SK-N-SH treated with all-trans-retinoic acid at 6 μM for 48 hours (cell line): Measurements from ENCODE around the gene NTM.

Experiments used
- ATAC-seq: fragments of 200-7000 bp; cut with Tn5 transposase; 3 replicates; pipeline ENCODE4 v1.9.1; 2020; ENCODE audit warnings: mild to moderate bottlenecking, moderate library complexity
- BACH2 ChIP-seq: fragments of 250-450 bp; sonication (Bioruptor Pico); IDR thresholded peaks from 2 replicates; pipeline ENCODE4 v1.9.0; 2021; ENCODE audit warnings: mild to moderate bottlenecking, borderline replicate concordance
- CREB5 ChIP-seq: fragments of 250-450 bp; sonication (Bioruptor Pico); IDR thresholded peaks from 2 replicates; pipeline ENCODE4 v1.5.1; 2020; ENCODE audit warnings: low read depth, mild to moderate bottlenecking, moderate library complexity
- CSDC2 ChIP-seq: fragments of 250-450 bp; sonication (Bioruptor Pico); IDR thresholded peaks from 2 replicates; pipeline ENCODE4 v1.5.0; 2020; ENCODE audit warnings: mild to moderate bottlenecking, moderate library complexity
- GLIS3 ChIP-seq: fragments of 250-450 bp; sonication (Bioruptor Pico); IDR thresholded peaks from 2 replicates; pipeline ENCODE4 v1.5.0; 2020; ENCODE audit warnings: mild to moderate bottlenecking, moderate library complexity
- ISL1 ChIP-seq: fragments of 250-450 bp; sonication (Bioruptor Pico); IDR thresholded peaks from 2 replicates; pipeline ENCODE4 v2.1.2; 2022; ENCODE audit warnings: mild to moderate bottlenecking, moderate library complexity
- OSR1 ChIP-seq: fragments of 250-450 bp; sonication (Bioruptor Pico); IDR thresholded peaks from 2 replicates; pipeline ENCODE4 v1.8.0; 2022; ENCODE audit warnings: moderate library complexity, mild to moderate bottlenecking, inconsistent platforms
- PATZ1 ChIP-seq: fragments of 250-450 bp; sonication (Bioruptor Pico); IDR thresholded peaks from 2 replicates; pipeline ENCODE4 v1.8.0; 2020; ENCODE audit warnings: mild to moderate bottlenecking, moderate library complexity, borderline replicate concordance
- PPARA ChIP-seq: fragments of 250-450 bp; sonication (Bioruptor Pico); IDR thresholded peaks from 2 replicates; pipeline ENCODE4 v1.5.0; 2020; ENCODE audit warnings: mild to moderate bottlenecking, borderline replicate concordance
- RARB ChIP-seq: fragments of 250-450 bp; sonication (Bioruptor Pico); IDR thresholded peaks from 2 replicates; pipeline ENCODE4 v1.8.0; 2021; ENCODE audit warnings: mild to moderate bottlenecking, moderate library complexity
- SNAI2 ChIP-seq: fragments of 250-450 bp; sonication (Bioruptor Pico); IDR thresholded peaks from 2 replicates; pipeline ENCODE4 v1.5.0; 2020; ENCODE audit warnings: mild to moderate bottlenecking, moderate library complexity
- TCF4 ChIP-seq: fragments of 250-450 bp; sonication (Bioruptor Pico); IDR thresholded peaks from 2 replicates; pipeline ENCODE4 v1.8.0; 2021; ENCODE audit warnings: mild to moderate bottlenecking, moderate library complexity, borderline replicate concordance
- TOX ChIP-seq: fragments of 250-450 bp; sonication (Bioruptor Pico); IDR thresholded peaks from 2 replicates; pipeline ENCODE4 v1.8.0; 2021; ENCODE audit warnings: mild to moderate bottlenecking, moderate library complexity, borderline replicate concordance
- ZC3H10 ChIP-seq: fragments of 250-450 bp; sonication (Bioruptor Pico); IDR thresholded peaks from 2 replicates; pipeline ENCODE4 v1.5.1; 2021; ENCODE audit warnings: mild to moderate bottlenecking, moderate library complexity
- ZFP3 ChIP-seq: fragments of 250-450 bp; sonication (Bioruptor Pico); IDR thresholded peaks from 2 replicates; pipeline ENCODE4 v1.5.0; 2020; ENCODE audit warnings: mild to moderate bottlenecking, moderate library complexity
- ZFP30 ChIP-seq: fragments of 450-650 bp; formaldehyde crosslinking; IDR thresholded peaks from 2 replicates; pipeline ENCODE4 v1.5.0; 2022; ENCODE audit warnings: mild to moderate bottlenecking, moderate library complexity
- ZNF565 ChIP-seq: fragments of 450-650 bp; formaldehyde crosslinking; conservative IDR thresholded peaks from 2 replicates; pipeline ENCODE4 v1.5.0; 2020; ENCODE audit warnings: low read depth, mild to moderate bottlenecking, moderate library complexity
- ZNF8 ChIP-seq: fragments of 450-650 bp; formaldehyde crosslinking; IDR thresholded peaks from 2 replicates; pipeline ENCODE4 v1.5.0; 2020; ENCODE audit warnings: mild to moderate bottlenecking, moderate library complexity
- TF ChIP-seq, protein P1 (sequence below): fragments of 250-450 bp; sonication (Bioruptor Pico); IDR thresholded peaks from 2 replicates; pipeline ENCODE4 v1.5.0; 2020; ENCODE audit warnings: mild to moderate bottlenecking, moderate library complexity
- TF ChIP-seq, protein P2 (sequence below): fragments of 250-450 bp; sonication (Bioruptor Pico); IDR thresholded peaks from 2 replicates; pipeline ENCODE4 v1.8.0; 2021; ENCODE audit warnings: low read depth, mild to moderate bottlenecking, moderate library complexity, borderline replicate concordance
- TF ChIP-seq, protein P3 (sequence below): fragments of 250-450 bp; sonication (Bioruptor Pico); IDR thresholded peaks from 2 replicates; pipeline ENCODE4 v1.5.1; 2021; ENCODE audit warnings: mild to moderate bottlenecking, moderate library complexity

Gene NTM

GRCh38 chr11:131518305-131518838, 148.0 kb downstream of the NTM start:
- TF ChIP-seq PPARA (no peak), SNAI2 (CRISPR knock-in tag) (no peak), CREB5 (CRISPR knock-in tag) (no peak), PATZ1 (no peak), ZNF565 (CRISPR knock-in tag) (no peak), ZC3H10 (CRISPR knock-in tag) (no peak), CSDC2 (CRISPR knock-in tag) (no peak), TCF4 (CRISPR knock-in tag) (no peak), OSR1 (CRISPR knock-in tag) (no peak), RARB (CRISPR knock-in tag) (no peak)
- TF ChIP-seq, protein P1, sequence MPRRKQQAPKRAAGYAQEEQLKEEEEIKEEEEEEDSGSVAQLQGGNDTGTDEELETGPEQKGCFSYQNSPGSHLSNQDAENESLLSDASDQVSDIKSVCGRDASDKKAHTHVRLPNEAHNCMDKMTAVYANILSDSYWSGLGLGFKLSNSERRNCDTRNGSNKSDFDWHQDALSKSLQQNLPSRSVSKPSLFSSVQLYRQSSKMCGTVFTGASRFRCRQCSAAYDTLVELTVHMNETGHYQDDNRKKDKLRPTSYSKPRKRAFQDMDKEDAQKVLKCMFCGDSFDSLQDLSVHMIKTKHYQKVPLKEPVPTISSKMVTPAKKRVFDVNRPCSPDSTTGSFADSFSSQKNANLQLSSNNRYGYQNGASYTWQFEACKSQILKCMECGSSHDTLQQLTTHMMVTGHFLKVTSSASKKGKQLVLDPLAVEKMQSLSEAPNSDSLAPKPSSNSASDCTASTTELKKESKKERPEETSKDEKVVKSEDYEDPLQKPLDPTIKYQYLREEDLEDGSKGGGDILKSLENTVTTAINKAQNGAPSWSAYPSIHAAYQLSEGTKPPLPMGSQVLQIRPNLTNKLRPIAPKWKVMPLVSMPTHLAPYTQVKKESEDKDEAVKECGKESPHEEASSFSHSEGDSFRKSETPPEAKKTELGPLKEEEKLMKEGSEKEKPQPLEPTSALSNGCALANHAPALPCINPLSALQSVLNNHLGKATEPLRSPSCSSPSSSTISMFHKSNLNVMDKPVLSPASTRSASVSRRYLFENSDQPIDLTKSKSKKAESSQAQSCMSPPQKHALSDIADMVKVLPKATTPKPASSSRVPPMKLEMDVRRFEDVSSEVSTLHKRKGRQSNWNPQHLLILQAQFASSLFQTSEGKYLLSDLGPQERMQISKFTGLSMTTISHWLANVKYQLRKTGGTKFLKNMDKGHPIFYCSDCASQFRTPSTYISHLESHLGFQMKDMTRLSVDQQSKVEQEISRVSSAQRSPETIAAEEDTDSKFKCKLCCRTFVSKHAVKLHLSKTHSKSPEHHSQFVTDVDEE (CRISPR knock-in tag), result no peak
- TF ChIP-seq, protein P2, sequence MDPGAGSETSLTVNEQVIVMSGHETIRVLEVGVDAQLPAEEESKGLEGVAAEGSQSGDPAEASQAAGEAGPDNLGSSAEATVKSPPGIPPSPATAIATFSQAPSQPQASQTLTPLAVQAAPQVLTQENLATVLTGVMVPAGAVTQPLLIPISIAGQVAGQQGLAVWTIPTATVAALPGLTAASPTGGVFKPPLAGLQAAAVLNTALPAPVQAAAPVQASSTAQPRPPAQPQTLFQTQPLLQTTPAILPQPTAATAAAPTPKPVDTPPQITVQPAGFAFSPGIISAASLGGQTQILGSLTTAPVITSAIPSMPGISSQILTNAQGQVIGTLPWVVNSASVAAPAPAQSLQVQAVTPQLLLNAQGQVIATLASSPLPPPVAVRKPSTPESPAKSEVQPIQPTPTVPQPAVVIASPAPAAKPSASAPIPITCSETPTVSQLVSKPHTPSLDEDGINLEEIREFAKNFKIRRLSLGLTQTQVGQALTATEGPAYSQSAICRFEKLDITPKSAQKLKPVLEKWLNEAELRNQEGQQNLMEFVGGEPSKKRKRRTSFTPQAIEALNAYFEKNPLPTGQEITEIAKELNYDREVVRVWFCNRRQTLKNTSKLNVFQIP (CRISPR knock-in tag), result no peak
- TF ChIP-seq, all 23 proteins: peak for 0
- ATAC-seq, result no peak

DNA sequence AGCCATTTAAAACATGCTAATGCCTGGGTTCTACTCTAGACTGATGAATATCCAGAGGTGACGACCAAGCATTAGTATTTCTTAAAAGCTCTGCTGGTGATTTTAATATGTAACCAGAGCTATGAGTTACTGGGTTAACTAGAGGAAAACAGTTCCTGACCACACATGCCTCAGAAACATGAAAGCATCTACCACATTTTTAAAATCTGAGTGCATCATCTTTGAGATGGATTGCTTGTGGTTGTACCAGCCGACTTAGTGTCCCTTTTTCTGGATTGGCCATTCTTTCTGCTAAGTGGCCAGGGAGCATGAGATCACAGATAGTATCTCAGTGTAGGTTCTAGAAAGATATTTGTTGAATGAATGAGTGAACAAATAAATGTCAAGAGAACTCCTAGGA, 152.4 kb downstream of the NTM start:
- TF ChIP-seq CSDC2 (CRISPR knock-in tag), result no peak
- TF ChIP-seq OSR1 (CRISPR knock-in tag), result no peak
- TF ChIP-seq ZC3H10 (CRISPR knock-in tag), result no peak
- no peak for TF ChIP-seq BACH2 (CRISPR knock-in tag)
- TF ChIP-seq GLIS3 (CRISPR knock-in tag), result no peak
- no peak for TF ChIP-seq PPARA
- no peak for ATAC-seq

- no peak for ATAC-seq
- no peak for TF ChIP-seq ISL1 (CRISPR knock-in tag)
- TF ChIP-seq, protein P3, sequence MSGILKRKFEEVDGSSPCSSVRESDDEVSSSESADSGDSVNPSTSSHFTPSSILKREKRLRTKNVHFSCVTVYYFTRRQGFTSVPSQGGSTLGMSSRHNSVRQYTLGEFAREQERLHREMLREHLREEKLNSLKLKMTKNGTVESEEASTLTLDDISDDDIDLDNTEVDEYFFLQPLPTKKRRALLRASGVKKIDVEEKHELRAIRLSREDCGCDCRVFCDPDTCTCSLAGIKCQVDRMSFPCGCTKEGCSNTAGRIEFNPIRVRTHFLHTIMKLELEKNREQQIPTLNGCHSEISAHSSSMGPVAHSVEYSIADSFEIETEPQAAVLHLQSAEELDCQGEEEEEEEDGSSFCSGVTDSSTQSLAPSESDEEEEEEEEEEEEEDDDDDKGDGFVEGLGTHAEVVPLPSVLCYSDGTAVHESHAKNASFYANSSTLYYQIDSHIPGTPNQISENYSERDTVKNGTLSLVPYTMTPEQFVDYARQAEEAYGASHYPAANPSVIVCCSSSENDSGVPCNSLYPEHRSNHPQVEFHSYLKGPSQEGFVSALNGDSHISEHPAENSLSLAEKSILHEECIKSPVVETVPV (CRISPR knock-in tag), result no peak
Measured at GRCh38 chr11:131530407-131530806, 160.0 kb downstream of the NTM start.

- no peak for ATAC-seq
Measured at GRCh38 chr11:131533149-131533548, 162.7 kb downstream of the NTM start.

GRCh38 chr11:131533998-131534397, 163.6 kb downstream of the NTM start:
- TF ChIP-seq ZC3H10 (CRISPR knock-in tag), result no peak
- no peak for TF ChIP-seq ISL1 (CRISPR knock-in tag)
- no peak for TF ChIP-seq PATZ1
- no peak for TF ChIP-seq TCF4 (CRISPR knock-in tag)
- TF ChIP-seq ZNF565 (CRISPR knock-in tag), result no peak
- TF ChIP-seq ZFP30 (CRISPR knock-in tag), result no peak
- no peak for TF ChIP-seq RARB (CRISPR knock-in tag)
- TF ChIP-seq GLIS3 (CRISPR knock-in tag), result no peak
- TF ChIP-seq, protein P2 (CRISPR knock-in tag), result no peak
- no peak for TF ChIP-seq ZNF8 (CRISPR knock-in tag)
- TF ChIP-seq ZFP3, result no peak
- TF ChIP-seq CSDC2 (CRISPR knock-in tag), result no peak
- TF ChIP-seq TOX (CRISPR knock-in tag), result no peak
- ATAC-seq, result no peak

More at GRCh38 chr11:131533149-131533548, 162.7 kb downstream of the NTM start:
- TF ChIP-seq ZFP3, result no peak
- TF ChIP-seq ZFP30 (CRISPR knock-in tag), result no peak
